ENCODE data around the gene CTDNEP1.
A peak's percentile ranks its signal among the peaks of the same experiment; 100 is the strongest.

DNA sequence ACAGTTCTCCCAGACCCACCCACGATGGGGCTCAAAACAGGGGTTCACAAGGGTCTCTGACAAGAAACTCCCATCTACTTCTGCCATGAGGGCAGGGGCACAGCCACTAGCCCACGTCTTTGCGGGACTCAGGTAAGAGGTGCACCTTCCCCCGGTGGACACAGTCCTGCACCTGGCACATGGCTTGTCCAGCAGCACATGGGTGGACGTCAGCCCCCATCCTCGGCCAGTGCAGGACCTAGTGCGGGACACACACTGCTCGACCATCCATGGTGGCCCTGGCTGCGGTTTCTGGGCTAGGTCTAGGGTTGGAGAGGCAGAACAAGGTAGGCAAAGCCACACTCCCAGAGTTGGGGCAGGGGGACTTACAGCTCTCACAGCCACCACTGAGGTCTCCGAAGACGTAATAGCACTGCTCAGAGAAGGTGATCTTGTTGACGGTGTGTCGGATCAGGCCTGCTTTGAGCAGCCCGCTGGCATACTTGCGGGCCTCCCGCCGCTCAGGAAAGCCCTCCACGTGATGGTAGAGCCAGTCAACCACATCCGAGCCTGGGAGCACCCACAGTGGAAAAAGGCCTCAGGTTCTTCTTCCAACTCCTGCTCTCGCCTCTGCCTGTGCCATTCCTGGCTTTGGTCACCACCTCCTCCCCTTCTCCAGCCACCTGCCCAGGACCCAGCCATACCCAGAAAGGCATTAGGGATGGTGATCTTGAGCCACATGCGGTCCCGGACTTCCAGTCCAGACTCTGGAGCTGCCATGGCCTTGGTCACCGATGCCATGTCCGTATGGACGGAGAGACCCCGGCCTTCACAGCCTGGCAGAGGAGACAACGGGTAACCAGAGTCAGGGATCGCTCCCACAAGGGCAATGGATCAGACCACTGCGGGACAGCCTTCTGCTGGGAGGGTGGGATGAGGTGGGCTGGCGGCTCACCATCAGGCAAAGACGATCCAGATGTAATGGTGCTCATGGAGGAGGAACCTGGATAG is 24.5 kb downstream of the CTDNEP1 start:
- TF ChIP-seq, protein P1, sequence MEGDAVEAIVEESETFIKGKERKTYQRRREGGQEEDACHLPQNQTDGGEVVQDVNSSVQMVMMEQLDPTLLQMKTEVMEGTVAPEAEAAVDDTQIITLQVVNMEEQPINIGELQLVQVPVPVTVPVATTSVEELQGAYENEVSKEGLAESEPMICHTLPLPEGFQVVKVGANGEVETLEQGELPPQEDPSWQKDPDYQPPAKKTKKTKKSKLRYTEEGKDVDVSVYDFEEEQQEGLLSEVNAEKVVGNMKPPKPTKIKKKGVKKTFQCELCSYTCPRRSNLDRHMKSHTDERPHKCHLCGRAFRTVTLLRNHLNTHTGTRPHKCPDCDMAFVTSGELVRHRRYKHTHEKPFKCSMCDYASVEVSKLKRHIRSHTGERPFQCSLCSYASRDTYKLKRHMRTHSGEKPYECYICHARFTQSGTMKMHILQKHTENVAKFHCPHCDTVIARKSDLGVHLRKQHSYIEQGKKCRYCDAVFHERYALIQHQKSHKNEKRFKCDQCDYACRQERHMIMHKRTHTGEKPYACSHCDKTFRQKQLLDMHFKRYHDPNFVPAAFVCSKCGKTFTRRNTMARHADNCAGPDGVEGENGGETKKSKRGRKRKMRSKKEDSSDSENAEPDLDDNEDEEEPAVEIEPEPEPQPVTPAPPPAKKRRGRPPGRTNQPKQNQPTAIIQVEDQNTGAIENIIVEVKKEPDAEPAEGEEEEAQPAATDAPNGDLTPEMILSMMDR (IDR thresholded peaks at IDR 0.05 in 8 of 11, conservative IDR thresholded peaks at IDR 0.05 in 3 of 11): no peak
- TF ChIP-seq POLR2A (IDR thresholded peaks at IDR 0.05): no peak
- peak; percentile 3 to 56 (median 26) for TF ChIP-seq POLR2AphosphoS5 (IDR thresholded peaks at IDR 0.05)

Data from spleen (tissue), 7 donors.